Activated naive CD8-positive, alpha-beta T cell (primary cell): Measurements from ENCODE around the gene FABP3.
A peak's percentile ranks its signal among the peaks of the same experiment; 100 is the strongest.

Experiments used
- H3K27ac Mint-ChIP-seq: one replicate; pipeline ENCODE4 v1.8.0; 2021; ENCODE audit warnings: mixed read lengths
- H3K27me3 Mint-ChIP-seq: one replicate; pipeline ENCODE4 v1.8.0; 2021; ENCODE audit warnings: mixed read lengths
- H3K36me3 Mint-ChIP-seq: one replicate; pipeline ENCODE4 v1.8.0; 2021; ENCODE audit warnings: mixed read lengths
- H3K4me1 Mint-ChIP-seq: one replicate; pipeline ENCODE4 v1.8.0; 2021; ENCODE audit warnings: low read depth, mixed read lengths
- H3K4me3 Mint-ChIP-seq: one replicate; pipeline ENCODE4 v1.8.0; 2021; ENCODE audit warnings: mild to moderate bottlenecking, mixed read lengths
- H3K9me3 Mint-ChIP-seq: one replicate; pipeline ENCODE4 v1.8.0; 2021; ENCODE audit warnings: low read depth, mixed read lengths

The FABP3 gene

GRCh38 chr1:31373056-31373896 lies at the start of gene FABP3:
Gene FABP3, minus strand, starts transcription at chr1:31373076. Its CDS starts 62 bp downstream, at chr1:31373014.
- H3K9me3 Mint-ChIP-seq: no peaks in the 10 kb centered on the region
- H3K27me3 Mint-ChIP-seq: no peaks in the 10 kb centered on the region
- H3K27ac Mint-ChIP-seq: no peak within 1 kb of the TSS
- peaks cover 12% of the 10 kb centered on the region for H3K4me1 Mint-ChIP-seq
- H3K4me3 Mint-ChIP-seq: peak within 1 kb of the TSS; percentile 90
- H3K36me3 Mint-ChIP-seq: no peaks in the 10 kb centered on the region

GRCh38 chr1:31421371-31422040 lies 48.6 kb upstream of the FABP3 start:
- no peaks in the 10 kb centered on the region for H3K9me3 Mint-ChIP-seq
- H3K4me1 Mint-ChIP-seq: no peaks in the 10 kb centered on the region
- peaks cover 19% of the 10 kb centered on the region for H3K27me3 Mint-ChIP-seq
- H3K27ac Mint-ChIP-seq: no peak overlapping the region
- H3K36me3 Mint-ChIP-seq: no peaks in the 10 kb centered on the region
- no peak overlapping the region for H3K4me3 Mint-ChIP-seq

- H3K27ac Mint-ChIP-seq: no peak overlapping the region
- no peaks in the 10 kb centered on the region for H3K9me3 Mint-ChIP-seq
- H3K36me3 Mint-ChIP-seq: no peaks in the 10 kb centered on the region
- H3K4me3 Mint-ChIP-seq: no peak overlapping the region
- peaks cover 21% of the 10 kb centered on the region for H3K27me3 Mint-ChIP-seq
- H3K4me1 Mint-ChIP-seq: no peaks in the 10 kb centered on the region
Measured at GRCh38 chr1:31420716-31421115, 47.8 kb upstream of the FABP3 start.

- Mint-ChIP-seq H3K27ac (no peak overlapping the region), H3K36me3 (no peaks in the 10 kb centered on the region), H3K27me3 (peaks cover 28% of the 10 kb centered on the region), H3K9me3 (no peaks in the 10 kb centered on the region), H3K4me1 (peaks cover 4% of the 10 kb centered on the region), H3K4me3 (no peak overlapping the region)
Measured at GRCh38 chr1:31418626-31419323, 45.9 kb upstream of the FABP3 start.

DNA sequence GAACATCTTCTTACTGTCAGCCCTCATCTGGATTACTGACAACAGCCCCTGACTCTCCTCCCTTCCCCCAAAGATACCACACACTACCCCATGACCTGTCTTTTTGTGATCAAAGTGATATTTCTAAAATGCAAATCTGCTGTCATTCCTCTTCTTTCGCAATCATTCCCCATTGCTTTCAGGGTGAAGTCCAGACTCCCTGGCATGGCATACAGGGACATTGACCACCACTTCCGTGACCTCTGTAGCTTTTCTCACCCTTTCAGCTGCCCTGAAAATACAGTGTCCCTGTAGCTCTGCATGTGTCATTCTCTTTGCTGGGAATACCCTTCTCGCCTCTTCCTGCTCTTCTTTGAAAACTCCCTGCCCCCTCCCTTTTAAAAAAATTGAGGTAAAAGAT lies 44.3 kb upstream of the FABP3 start:
- Mint-ChIP-seq H3K36me3 (no peaks in the 10 kb centered on the region), H3K9me3 (no peaks in the 10 kb centered on the region), H3K4me1 (peaks cover 11% of the 10 kb centered on the region), H3K4me3 (no peak overlapping the region), H3K27ac (no peak overlapping the region), H3K27me3 (peaks cover 27% of the 10 kb centered on the region)

DNA sequence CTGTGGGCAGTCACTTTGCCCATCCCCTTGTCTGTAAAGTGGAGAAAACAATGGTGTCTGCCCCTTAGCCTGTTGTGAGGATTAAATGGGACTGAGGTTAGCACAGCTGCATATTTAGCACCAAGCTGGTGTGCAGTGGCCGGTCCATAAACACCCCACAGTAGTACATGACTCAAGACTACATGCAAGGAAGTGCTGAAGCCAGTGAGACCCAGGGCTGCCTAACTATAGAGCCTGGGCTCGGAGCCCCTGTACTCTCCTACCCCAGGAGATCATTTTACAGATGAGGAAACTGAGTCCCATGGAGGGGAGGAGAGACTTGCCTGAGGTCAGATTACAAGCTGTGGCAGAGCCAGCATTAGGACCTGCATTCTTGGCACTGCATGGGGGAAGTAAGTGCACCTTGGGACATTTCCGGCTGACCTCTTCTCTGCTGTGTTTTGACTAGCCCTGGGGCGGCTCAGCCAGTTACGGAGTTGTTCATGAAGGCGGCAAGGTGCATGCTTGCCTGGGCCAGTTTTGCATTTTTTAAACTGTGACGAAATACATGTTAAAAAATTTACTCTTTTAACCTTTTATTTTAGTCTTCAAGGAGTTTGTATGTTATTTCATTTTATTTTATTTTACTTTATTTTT lies 43.3 kb upstream of the FABP3 start:
- H3K9me3 Mint-ChIP-seq: no peaks in the 10 kb centered on the region
- H3K27ac Mint-ChIP-seq: no peak overlapping the region
- H3K4me1 Mint-ChIP-seq: peaks cover 11% of the 10 kb centered on the region
- no peak overlapping the region for H3K4me3 Mint-ChIP-seq
- H3K27me3 Mint-ChIP-seq: peaks cover 34% of the 10 kb centered on the region
- no peaks in the 10 kb centered on the region for H3K36me3 Mint-ChIP-seq

GRCh38 chr1:31415658-31416057 lies 42.8 kb upstream of the FABP3 start:
- H3K27me3 Mint-ChIP-seq: peaks cover 39% of the 10 kb centered on the region
- peaks cover 11% of the 10 kb centered on the region for H3K4me1 Mint-ChIP-seq
- H3K27ac Mint-ChIP-seq: no peak overlapping the region
- H3K9me3 Mint-ChIP-seq: no peaks in the 10 kb centered on the region
- no peaks in the 10 kb centered on the region for H3K36me3 Mint-ChIP-seq
- no peak overlapping the region for H3K4me3 Mint-ChIP-seq

- Mint-ChIP-seq H3K4me1 (peaks cover 11% of the 10 kb centered on the region), H3K4me3 (no peak overlapping the region), H3K27me3 (peaks cover 43% of the 10 kb centered on the region), H3K27ac (no peak overlapping the region), H3K9me3 (no peaks in the 10 kb centered on the region), H3K36me3 (no peaks in the 10 kb centered on the region)
Measured at GRCh38 chr1:31414980-31415370, 42.1 kb upstream of the FABP3 start.

- Mint-ChIP-seq H3K9me3 (no peaks in the 10 kb centered on the region), H3K36me3 (no peaks in the 10 kb centered on the region), H3K27me3 (peaks cover 49% of the 10 kb centered on the region), H3K27ac (no peak overlapping the region), H3K4me3 (peak overlapping the region; percentile 87), H3K4me1 (peaks cover 11% of the 10 kb centered on the region)
Measured at GRCh38 chr1:31413405-31414001, 40.6 kb upstream of the FABP3 start.

DNA sequence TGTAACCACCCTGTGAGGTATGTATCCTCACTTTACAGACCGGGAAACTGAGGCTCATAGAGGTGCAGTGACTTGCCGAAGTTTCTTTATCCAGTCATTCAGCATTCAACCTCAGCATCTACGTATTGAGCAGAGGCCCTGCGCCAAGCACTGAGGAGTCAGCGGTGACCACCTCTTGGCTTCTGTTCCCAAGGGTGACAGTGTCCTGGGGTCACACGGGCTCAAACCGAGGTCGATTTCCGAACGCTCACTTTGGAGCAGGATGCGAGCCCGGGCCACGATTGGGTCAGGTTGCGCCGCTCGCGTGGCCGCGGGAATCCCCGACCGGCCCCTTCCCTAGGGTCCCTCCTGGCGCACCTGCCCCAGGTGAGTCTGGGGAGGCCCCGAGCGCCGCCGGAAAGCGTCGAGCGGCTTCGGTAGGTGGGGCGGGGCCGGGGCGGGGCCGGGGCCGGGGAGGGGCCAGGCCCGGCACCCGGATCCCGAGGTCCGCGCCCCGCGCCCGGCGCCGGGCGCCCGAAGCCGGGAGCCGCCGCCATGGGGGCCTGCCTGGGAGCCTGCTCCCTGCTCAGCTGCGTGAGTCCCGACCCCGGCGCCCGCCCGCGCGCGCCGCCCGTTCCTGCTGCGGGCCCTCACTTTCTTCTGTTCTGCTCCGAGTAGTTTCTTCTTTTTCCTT lies 40.0 kb upstream of the FABP3 start, which contains the start of gene SERINC2:
Gene SERINC2 (plus strand): TSS at position 482 of the 673 bp plus-strand sequence. CDS start 53 bp downstream, at position 535.
- no peaks in the 10 kb centered on the region for H3K9me3 Mint-ChIP-seq
- peak within 1 kb of the TSS; percentile 87 for H3K4me3 Mint-ChIP-seq
- H3K27me3 Mint-ChIP-seq: peaks cover 50% of the 10 kb centered on the region
- H3K4me1 Mint-ChIP-seq: peaks cover 11% of the 10 kb centered on the region
- no peak within 1 kb of the TSS for H3K27ac Mint-ChIP-seq
- no peaks in the 10 kb centered on the region for H3K36me3 Mint-ChIP-seq

DNA sequence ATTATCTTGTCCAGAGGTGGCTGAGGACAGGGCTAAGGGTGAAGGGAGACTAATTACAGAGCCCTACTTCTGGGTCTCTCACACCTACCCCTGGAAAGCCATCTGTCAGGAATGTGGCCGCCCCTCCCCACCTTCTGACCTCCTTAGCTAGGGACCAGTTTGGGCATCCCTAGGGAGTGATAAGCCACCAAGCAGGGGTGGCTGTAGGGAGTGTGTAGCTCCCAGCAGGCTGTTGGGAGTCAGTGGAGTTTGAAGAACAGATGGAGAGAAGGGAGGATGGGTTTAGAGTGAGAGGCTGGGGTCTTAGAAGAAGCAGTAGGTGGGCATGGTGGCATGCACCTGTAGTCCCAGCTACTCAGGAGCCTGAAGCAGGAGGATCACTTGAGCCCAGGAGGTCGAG lies 39.3 kb upstream of the FABP3 start:
- Mint-ChIP-seq H3K27me3 (peaks cover 47% of the 10 kb centered on the region), H3K36me3 (no peaks in the 10 kb centered on the region), H3K27ac (no peak overlapping the region), H3K4me3 (peak overlapping the region; percentile 81), H3K9me3 (no peaks in the 10 kb centered on the region), H3K4me1 (peaks cover 11% of the 10 kb centered on the region)

GRCh38 chr1:31410871-31411270 lies 38.0 kb upstream of the FABP3 start:
- H3K4me3 Mint-ChIP-seq: no peak overlapping the region
- H3K27ac Mint-ChIP-seq: no peak overlapping the region
- H3K27me3 Mint-ChIP-seq: peaks cover 43% of the 10 kb centered on the region
- no peaks in the 10 kb centered on the region for H3K36me3 Mint-ChIP-seq
- no peaks in the 10 kb centered on the region for H3K9me3 Mint-ChIP-seq
- H3K4me1 Mint-ChIP-seq: peaks cover 11% of the 10 kb centered on the region

DNA sequence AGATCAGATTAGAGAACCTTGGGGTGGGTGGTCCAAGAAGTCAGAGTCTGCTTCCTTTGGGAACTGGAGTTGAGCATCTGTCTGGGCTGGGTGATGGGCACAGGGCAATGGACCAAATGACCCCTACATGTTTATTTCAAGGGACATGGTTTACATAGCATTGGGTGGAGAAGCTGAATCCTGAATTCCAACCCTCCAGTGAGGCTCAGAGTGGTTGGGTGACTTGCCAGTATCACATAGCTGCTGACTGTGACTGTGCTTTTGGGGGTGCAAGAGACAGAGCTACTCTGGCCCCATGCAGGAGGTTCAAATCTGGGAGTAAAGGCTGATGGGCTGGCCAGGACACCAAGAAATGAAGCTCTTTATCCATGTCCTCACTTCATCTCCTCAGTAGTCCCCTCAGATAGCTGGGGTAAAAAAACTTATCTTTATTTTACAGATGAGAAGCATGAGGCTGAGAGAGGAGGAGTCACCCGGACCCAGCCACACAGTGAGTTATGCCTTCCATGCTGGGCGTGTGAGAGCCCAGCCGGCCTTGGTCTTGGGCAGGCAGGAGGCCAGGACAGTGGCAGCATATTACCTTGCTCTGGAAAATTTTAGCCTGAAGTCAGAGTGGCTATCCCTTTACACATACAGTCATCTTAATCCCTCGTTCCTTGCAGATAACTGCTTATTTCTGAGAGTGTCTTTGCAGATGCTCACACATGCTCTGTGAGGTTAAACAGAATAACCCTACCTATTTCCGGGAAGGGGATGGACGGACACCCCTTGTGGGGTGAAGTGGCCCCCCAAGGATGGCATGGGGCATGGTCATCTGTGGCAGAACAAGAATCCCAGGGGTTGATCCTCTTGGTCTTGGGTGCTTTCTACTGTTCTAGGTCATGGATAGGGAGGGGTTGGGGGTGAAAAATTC lies 37.3 kb upstream of the FABP3 start:
- Mint-ChIP-seq H3K27ac (no peak overlapping the region), H3K9me3 (no peaks in the 10 kb centered on the region), H3K4me1 (peaks cover 11% of the 10 kb centered on the region), H3K27me3 (peaks cover 37% of the 10 kb centered on the region), H3K4me3 (no peak overlapping the region), H3K36me3 (no peaks in the 10 kb centered on the region)
